DOHH2 (cell line): ENCODE results near the gene CACNA1B.

Experiments used
- H3F3A ChIP-seq: fragments of 200-600 bp; sonication (generic), shearing (Covaris generic); 2 replicates; pipeline ENCODE4 v1.6.0; 2016; ENCODE audit warnings: antibody characterized with exemption, mild to moderate bottlenecking; ENCODE audit not compliant: control insufficient read depth, insufficient read depth
- H3K27ac ChIP-seq: fragments of 200-600 bp; sonication (generic); 2 replicates; pipeline ENCODE4 v1.5.1; 2014; ENCODE audit warnings: low read depth, mild to moderate bottlenecking, low read length, moderate library complexity
- H3K27me3 ChIP-seq: fragments of 200-600 bp; sonication (generic); 2 replicates; pipeline ENCODE4 v1.6.1; 2014; ENCODE audit warnings: mild to moderate bottlenecking, low read length, mixed read lengths; ENCODE audit not compliant: control insufficient read depth
- H3K36me3 ChIP-seq: fragments of 200-600 bp; sonication (generic); 2 replicates; pipeline ENCODE4 v1.6.1; 2014; ENCODE audit warnings: mild to moderate bottlenecking, low read length, moderate library complexity, mixed read lengths; ENCODE audit not compliant: control insufficient read depth
- H3K4me1 ChIP-seq: fragments of 200-600 bp; sonication (generic); 2 replicates; pipeline ENCODE4 v1.6.1; 2014; ENCODE audit warnings: mild to moderate bottlenecking, low read length, mixed read lengths; ENCODE audit not compliant: control insufficient read depth
- H3K4me2 ChIP-seq: fragments of 200-600 bp; sonication (generic); 2 replicates; pipeline ENCODE4 v1.6.0; 2014; ENCODE audit warnings: mild to moderate bottlenecking, low read length, moderate library complexity
- H3K4me3 ChIP-seq: fragments of 200-600 bp; sonication (generic); 2 replicates; pipeline ENCODE4 v1.5.1; 2014; ENCODE audit warnings: mild to moderate bottlenecking, low read length, mixed read lengths
- H3K79me2 ChIP-seq: fragments of 200-600 bp; sonication (generic); 2 replicates; pipeline ENCODE4 v1.6.1; 2014; ENCODE audit warnings: mild to moderate bottlenecking, low read length, mixed read lengths; ENCODE audit not compliant: control insufficient read depth
- H3K9me2 ChIP-seq: fragments of 200-600 bp; sonication (generic); replicated peaks from 2 replicates; pipeline ENCODE4 v1.6.1; 2014; ENCODE audit warnings: mild to moderate bottlenecking, low read length, mixed read lengths; ENCODE audit not compliant: control insufficient read depth
- H3K9me3 ChIP-seq: fragments of 200-600 bp; sonication (generic); 2 replicates; pipeline ENCODE4 v1.6.1; 2014; ENCODE audit warnings: antibody characterized with exemption, low read length, mixed read lengths; ENCODE audit not compliant: control insufficient read depth, insufficient read depth
- H4K20me1 ChIP-seq: fragments of 200-600 bp; sonication (generic); 2 replicates; pipeline ENCODE4 v1.6.0; 2014; ENCODE audit warnings: low read depth, mild to moderate bottlenecking, antibody characterized with exemption, low read length, moderate library complexity; ENCODE audit not compliant: control insufficient read depth, insufficient read depth
- EZH2phosphoT487 ChIP-seq: fragments of 200-600 bp; sonication (generic); IDR thresholded peaks from 2 replicates; pipeline ENCODE4 v1.6.1; 2017; ENCODE audit warnings: borderline replicate concordance, mild to moderate bottlenecking, antibody characterized with exemption, low read length, moderate library complexity, mixed read lengths
- TF ChIP-seq, protein P1 (sequence below): fragments of 200-600 bp; sonication (generic); IDR thresholded peaks from one replicate; pipeline ENCODE4 v1.5.1; 2014; ENCODE audit warnings: antibody characterized with exemption, mild to moderate bottlenecking, low read depth, low read length; ENCODE audit not compliant: poor library complexity, severe bottlenecking

CACNA1B gene

GRCh38 chr9:137900584-137901310, 23.2 kb downstream of the CACNA1B start:
- Histone ChIP-seq H3K4me3 (no peak overlapping the region), H3K79me2 (no peaks in the 10 kb centered on the region), H3K9me2 (no peaks in the 10 kb centered on the region), H3K27me3 (peaks cover 3% of the 10 kb centered on the region; the same call in 1 of the 2 replicates), H3K27ac (no peak overlapping the region), H3K9me3 (no peaks in the 10 kb centered on the region), H3K4me2 (no peak overlapping the region), H3K36me3 (no peaks in the 10 kb centered on the region), H4K20me1 (no peaks in the 10 kb centered on the region), H3F3A (no peaks in the 10 kb centered on the region), H3K4me1 (no peaks in the 10 kb centered on the region)
- TF ChIP-seq, protein P1, sequence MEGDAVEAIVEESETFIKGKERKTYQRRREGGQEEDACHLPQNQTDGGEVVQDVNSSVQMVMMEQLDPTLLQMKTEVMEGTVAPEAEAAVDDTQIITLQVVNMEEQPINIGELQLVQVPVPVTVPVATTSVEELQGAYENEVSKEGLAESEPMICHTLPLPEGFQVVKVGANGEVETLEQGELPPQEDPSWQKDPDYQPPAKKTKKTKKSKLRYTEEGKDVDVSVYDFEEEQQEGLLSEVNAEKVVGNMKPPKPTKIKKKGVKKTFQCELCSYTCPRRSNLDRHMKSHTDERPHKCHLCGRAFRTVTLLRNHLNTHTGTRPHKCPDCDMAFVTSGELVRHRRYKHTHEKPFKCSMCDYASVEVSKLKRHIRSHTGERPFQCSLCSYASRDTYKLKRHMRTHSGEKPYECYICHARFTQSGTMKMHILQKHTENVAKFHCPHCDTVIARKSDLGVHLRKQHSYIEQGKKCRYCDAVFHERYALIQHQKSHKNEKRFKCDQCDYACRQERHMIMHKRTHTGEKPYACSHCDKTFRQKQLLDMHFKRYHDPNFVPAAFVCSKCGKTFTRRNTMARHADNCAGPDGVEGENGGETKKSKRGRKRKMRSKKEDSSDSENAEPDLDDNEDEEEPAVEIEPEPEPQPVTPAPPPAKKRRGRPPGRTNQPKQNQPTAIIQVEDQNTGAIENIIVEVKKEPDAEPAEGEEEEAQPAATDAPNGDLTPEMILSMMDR = no peak
- TF ChIP-seq EZH2phosphoT487 = no peak

DNA sequence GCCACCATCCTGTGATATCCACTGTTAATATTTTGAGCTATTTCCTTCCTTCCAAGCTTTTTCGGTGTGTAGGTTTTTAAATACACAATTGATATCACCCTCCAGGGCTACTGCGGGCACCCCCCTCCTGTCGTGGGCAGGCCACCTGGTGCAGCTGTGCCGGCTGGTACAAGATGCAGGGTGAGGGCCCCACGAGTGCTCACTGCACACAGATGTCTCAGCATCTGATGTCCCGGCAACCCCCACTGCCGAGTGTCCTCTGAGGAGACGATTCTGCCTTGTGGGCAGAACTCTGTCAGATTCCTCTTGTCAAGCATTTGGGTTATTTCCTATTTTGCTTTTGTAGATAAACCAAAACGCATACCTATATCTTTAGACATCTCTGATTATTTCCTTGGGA, 25.1 kb downstream of the CACNA1B start:
- H3F3A ChIP-seq = no peaks in the 10 kb centered on the region
- TF ChIP-seq, protein P1 = no peak
- no peak for TF ChIP-seq EZH2phosphoT487
- H3K36me3 ChIP-seq = no peaks in the 10 kb centered on the region
- no peak overlapping the region for H3K4me3 ChIP-seq
- H3K27me3 ChIP-seq = no peaks in the 10 kb centered on the region
- H3K9me3 ChIP-seq = no peaks in the 10 kb centered on the region
- H3K79me2 ChIP-seq = no peaks in the 10 kb centered on the region
- no peaks in the 10 kb centered on the region for H3K4me1 ChIP-seq
- H3K9me2 ChIP-seq = no peaks in the 10 kb centered on the region
- H3K27ac ChIP-seq = no peak overlapping the region
- no peak overlapping the region for H3K4me2 ChIP-seq
- H4K20me1 ChIP-seq = no peaks in the 10 kb centered on the region

DNA sequence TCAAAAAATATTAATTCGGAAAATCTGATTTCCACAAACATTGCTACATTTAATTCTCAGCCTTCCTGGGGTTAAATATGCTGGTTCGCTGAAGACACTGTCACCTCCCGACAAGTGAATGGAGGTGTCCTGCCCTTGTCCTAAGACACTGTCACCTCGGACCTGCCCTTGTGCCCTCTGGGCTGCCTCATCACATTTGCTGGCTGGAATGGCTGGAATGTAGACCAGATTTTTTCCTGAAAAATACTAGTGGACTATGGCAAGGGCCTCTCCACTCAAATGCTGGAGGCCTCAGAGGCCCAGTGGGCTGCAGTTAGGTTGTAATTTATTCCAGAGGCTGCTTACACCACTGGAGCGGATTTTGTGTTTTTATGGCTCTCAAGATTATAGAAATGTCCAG, 28.2 kb downstream of the CACNA1B start:
- Histone ChIP-seq H4K20me1 (no peaks in the 10 kb centered on the region), H3K27me3 (no peaks in the 10 kb centered on the region), H3K36me3 (no peaks in the 10 kb centered on the region), H3K9me3 (no peaks in the 10 kb centered on the region), H3F3A (no peaks in the 10 kb centered on the region), H3K9me2 (no peaks in the 10 kb centered on the region), H3K79me2 (no peaks in the 10 kb centered on the region), H3K27ac (no peak overlapping the region), H3K4me3 (no peak overlapping the region), H3K4me1 (no peaks in the 10 kb centered on the region), H3K4me2 (no peak overlapping the region)
- TF ChIP-seq, protein P1 = no peak
- no peak for TF ChIP-seq EZH2phosphoT487
